Type B pancreatic cell (in vitro differentiated cells): ENCODE results near the gene ZMYND19. TPM values are rescaled to one million over a fixed set of nuclear protein-coding genes. Genes with fewer than 3 reads are reported as not detected.
A peak's percentile ranks its signal among the peaks of the same experiment; 100 is the strongest.
"Not testable (repeated sequence)": the region's sequence is repeated elsewhere in the genome, so short reads cannot be mapped to it uniquely, and the experiment has no call there.

ENCODE experiments used
- DNase-seq: peaks from one replicate; pipeline ENCODE4 v3.0.0; 2021; ENCODE audit warnings: mixed read lengths; ENCODE audit not compliant: unreplicated experiment; ENCODE audit errors: extremely low spot score
- H3K27ac Mint-ChIP-seq: 2 replicates; pipeline ENCODE4 v1.8.0; 2021; ENCODE audit warnings: mild to moderate bottlenecking, mixed read lengths
- H3K27me3 Mint-ChIP-seq: 2 replicates; pipeline ENCODE4 v1.8.0; 2021; ENCODE audit warnings: mixed read lengths
- H3K36me3 Mint-ChIP-seq: 2 replicates; pipeline ENCODE4 v1.8.0; 2021; ENCODE audit warnings: mixed read lengths
- H3K4me1 Mint-ChIP-seq: one replicate; pipeline ENCODE4 v1.8.0; 2021; ENCODE audit warnings: mixed read lengths; ENCODE audit not compliant: unreplicated experiment
- H3K4me3 Mint-ChIP-seq: 2 replicates; pipeline ENCODE4 v1.8.0; 2021; ENCODE audit warnings: mild to moderate bottlenecking, mixed read lengths
- H3K9me3 Mint-ChIP-seq: 2 replicates; pipeline ENCODE4 v1.8.0; 2021; ENCODE audit warnings: mixed read lengths
- total RNA-seq: library from RNA; stranded (reverse); gene quantifications from 2 replicates; pipeline ENCODE4 v1.2.1, GENCODE V29; 2021; ENCODE audit warnings: low replicate concordance
- TF ChIP-seq, protein P1 (sequence below): fragments of 200-600 bp; sonication (generic); conservative IDR thresholded peaks from 2 replicates; pipeline ENCODE4 v1.5.0; 2021; ENCODE audit warnings: antibody characterized with exemption, mild to moderate bottlenecking

ZMYND19 gene
- total RNA-seq, 1 donor from 2014 or later, result 45.3 TPM

DNA sequence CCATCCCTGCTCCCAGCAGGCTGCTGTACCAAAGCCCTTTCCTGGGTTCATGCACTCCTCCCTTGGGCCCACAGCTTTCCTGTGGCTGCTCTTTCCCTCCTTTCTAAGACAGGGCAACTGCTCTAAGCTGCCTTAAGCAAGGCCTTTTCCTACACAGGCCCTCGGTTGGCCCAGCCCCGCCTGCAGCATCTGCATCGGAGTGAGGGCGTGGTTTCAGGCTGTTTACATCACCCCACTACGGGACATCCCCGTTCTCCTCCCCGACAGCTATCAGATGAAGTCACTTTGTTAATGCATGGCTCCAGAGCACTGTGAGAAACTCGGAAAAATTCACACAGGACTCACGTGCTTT lies 15.0 kb downstream of the ZMYND19 start:
- H3K9me3 Mint-ChIP-seq, result no peaks in the 10 kb centered on the region
- no peak overlapping the region for H3K27ac Mint-ChIP-seq
- peak overlapping the region; percentile 5 for H3K4me3 Mint-ChIP-seq
- peaks cover 27% of the 10 kb centered on the region for H3K36me3 Mint-ChIP-seq
- TF ChIP-seq, protein P1, sequence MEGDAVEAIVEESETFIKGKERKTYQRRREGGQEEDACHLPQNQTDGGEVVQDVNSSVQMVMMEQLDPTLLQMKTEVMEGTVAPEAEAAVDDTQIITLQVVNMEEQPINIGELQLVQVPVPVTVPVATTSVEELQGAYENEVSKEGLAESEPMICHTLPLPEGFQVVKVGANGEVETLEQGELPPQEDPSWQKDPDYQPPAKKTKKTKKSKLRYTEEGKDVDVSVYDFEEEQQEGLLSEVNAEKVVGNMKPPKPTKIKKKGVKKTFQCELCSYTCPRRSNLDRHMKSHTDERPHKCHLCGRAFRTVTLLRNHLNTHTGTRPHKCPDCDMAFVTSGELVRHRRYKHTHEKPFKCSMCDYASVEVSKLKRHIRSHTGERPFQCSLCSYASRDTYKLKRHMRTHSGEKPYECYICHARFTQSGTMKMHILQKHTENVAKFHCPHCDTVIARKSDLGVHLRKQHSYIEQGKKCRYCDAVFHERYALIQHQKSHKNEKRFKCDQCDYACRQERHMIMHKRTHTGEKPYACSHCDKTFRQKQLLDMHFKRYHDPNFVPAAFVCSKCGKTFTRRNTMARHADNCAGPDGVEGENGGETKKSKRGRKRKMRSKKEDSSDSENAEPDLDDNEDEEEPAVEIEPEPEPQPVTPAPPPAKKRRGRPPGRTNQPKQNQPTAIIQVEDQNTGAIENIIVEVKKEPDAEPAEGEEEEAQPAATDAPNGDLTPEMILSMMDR, result no peak
- no peaks in the 10 kb centered on the region for H3K27me3 Mint-ChIP-seq
- peaks cover 10% of the 10 kb centered on the region for H3K4me1 Mint-ChIP-seq
- no peak for DNase-seq

DNA sequence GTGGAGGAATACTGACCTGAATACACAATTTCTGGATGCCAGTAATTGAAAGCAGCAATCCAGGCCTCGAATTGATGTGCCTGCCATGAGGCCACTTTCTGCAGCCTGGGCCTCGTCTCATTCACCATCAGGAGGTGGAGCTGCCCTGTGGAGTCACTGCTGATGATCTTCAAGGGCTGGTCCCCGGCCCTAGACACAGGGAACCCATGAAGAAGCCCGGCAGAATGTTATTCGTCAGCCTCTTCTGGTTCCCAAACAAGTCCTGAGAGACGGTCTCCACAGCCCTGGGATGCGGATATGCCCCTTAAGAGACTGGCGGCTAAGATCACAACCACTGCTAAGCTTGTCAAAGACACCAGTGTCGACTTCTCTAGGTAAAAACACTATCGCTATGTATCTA lies 16.1 kb downstream of the ZMYND19 start:
- Mint-ChIP-seq H3K9me3 (no peaks in the 10 kb centered on the region), H3K27ac (no peak overlapping the region), H3K36me3 (peaks cover 28% of the 10 kb centered on the region), H3K4me3 (no peak overlapping the region), H3K27me3 (no peaks in the 10 kb centered on the region), H3K4me1 (peaks cover 10% of the 10 kb centered on the region)
- DNase-seq, result no peak
- TF ChIP-seq, protein P1, result no peak

DNA sequence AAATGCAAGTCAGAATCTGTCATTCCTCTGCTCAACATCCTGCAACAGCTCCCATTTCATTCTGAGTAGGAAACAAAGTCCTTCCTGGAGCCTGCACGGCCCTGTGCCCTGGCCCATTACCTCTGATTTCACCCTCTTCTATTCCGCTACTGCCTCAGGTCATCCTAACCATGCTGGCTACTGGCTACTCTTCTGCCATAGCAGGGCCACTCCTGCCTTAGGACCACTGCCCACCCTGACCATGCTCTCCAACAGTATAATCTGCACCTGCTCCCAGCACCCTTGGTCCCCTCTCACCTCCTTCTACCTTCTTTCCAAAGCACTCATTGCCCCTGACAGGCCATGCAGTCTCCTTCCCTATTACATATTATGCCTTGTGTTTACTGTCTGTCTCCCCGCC lies 19.7 kb downstream of the ZMYND19 start:
- DNase-seq, result no peak
- Mint-ChIP-seq H3K4me3 (no peak overlapping the region), H3K36me3 (peaks cover 24% of the 10 kb centered on the region), H3K27me3 (no peaks in the 10 kb centered on the region), H3K27ac (no peak overlapping the region), H3K4me1 (no peaks in the 10 kb centered on the region), H3K9me3 (no peaks in the 10 kb centered on the region)
- TF ChIP-seq, protein P1, result no peak

DNA sequence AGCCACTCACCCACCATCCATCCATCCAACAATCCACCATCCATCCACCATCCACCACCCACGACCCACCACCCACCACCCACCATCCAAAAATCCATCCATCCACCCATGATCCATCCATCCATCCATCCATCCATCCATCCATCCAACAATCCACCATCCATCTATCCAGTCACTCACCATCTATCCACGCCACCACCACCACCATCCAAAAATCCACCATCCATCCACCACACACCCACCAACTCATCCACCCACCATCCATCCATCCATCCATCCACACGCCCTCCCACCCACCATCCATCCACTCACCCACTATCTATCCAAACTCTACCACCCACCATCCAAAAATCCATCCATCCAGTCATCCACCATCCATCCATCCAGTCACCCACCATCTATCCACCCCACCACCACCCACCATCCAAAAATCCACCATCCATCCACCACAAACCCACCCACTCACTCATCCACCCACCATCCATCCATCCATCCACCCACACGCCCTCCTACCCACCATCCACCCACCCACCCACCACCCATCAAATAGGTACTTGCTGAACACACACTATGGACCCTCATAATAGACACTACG lies 20.6 kb downstream of the ZMYND19 start:
- no peak for DNase-seq
- Mint-ChIP-seq H3K4me3 (no peak overlapping the region), H3K36me3 (peaks cover 16% of the 10 kb centered on the region), H3K4me1 (no peaks in the 10 kb centered on the region), H3K9me3 (no peaks in the 10 kb centered on the region), H3K27ac (no peak overlapping the region), H3K27me3 (no peaks in the 10 kb centered on the region)
- TF ChIP-seq, protein P1, result no peak

DNA sequence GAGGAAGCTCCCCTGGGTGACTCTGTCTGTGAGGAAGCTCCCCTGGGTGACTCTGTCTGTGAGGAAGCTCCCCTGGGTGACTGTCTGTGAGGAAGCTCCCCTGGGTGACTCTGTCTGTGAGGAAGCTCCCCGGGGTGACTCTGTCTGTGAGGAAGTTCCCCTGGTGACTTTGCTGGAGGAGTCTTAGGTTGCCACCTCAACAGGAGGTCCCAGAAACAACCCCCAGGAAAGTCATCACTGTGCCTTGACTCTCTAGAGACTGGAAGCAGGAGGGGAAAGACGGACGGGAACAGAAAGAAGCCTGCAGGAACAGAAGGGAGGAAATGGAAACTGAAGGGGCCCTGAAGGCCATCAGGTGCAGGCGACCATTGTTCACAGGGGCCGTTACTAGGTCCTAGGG lies 21.9 kb downstream of the ZMYND19 start:
- H3K4me1 Mint-ChIP-seq, H3K4me3 Mint-ChIP-seq, DNase-seq, H3K27me3 Mint-ChIP-seq, H3K9me3 Mint-ChIP-seq, H3K27ac Mint-ChIP-seq: not testable (repeated sequence)
- H3K36me3 Mint-ChIP-seq, result peaks cover 16% of the 10 kb centered on the region

DNA sequence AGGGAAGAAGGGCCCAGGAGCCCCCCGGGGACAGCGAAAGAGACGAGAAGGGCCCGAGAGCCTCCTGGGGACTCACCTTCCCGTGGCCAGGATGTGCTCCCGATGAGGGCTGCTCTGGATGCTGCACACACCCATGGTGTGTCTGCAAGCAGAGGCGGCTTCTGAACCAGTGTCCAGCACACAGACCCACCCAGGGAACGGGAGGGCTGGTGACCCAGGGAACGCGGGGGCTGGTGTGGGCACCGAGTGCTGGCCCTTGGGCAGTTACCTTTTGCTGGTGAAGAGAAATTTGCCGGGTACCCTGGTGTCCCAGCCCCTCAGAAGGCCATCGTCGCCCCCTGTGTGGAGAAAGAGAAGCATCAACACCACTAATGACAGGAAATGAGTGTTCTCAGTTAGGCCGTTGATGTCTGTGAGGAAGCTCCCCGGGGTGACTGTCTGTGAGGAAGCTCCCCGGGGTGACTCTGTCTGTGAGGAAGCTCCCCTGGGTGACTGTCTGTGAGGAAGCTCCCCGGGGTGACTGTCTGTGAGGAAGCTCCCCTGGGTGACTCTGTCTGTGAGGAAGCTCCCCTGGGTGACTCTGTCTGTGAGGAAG lies 25.4 kb downstream of the ZMYND19 start:
- Mint-ChIP-seq H3K4me1 (no peaks in the 10 kb centered on the region), H3K27me3 (no peaks in the 10 kb centered on the region), H3K36me3 (peaks cover 13% of the 10 kb centered on the region), H3K27ac (no peak overlapping the region), H3K4me3 (no peak overlapping the region), H3K9me3 (no peaks in the 10 kb centered on the region)
- DNase-seq, result no peak
- TF ChIP-seq, protein P1, result no peak
